ENCODE measurements around the gene ZNF723.
"Not testable (repeated sequence)": the region's sequence is repeated elsewhere in the genome, so short reads cannot be mapped to it uniquely, and the experiment has no call there.

Gene ZNF723

DNA sequence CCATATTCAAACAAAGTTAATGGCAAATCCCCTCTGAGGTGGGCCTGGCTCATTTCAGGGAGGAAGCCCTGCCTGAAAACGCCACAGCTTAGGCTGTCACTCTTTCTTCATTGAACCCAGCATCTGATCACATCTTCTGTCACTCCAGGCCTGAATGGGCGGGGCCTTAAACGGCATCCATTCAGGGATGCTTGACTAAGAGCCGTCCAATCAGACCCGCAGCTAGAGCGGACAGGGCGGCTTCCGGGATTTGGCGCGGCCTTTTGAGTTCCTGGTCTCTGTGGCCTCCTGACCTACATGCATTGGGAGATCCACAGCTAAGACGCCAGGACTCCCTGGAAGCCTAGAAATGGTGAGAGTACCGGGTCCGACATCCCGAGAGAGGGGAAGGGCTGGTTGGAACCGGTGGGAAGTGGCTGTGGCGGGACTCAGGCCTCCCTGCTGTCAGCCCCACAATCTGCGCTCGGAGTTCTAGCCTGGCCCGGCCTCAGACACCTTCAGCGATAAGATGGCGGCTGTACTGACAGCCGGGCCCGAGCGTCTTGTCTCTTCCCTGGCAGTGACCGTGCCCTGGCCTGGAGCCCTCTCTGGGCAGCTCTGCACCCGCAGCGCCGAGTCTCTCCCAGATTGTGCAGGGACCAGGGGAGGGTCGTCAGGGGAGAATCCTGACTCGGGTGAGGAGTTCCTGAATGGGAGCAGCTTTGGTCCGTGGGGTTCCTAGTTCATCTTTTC is at the start of gene ZNF723:
TSS of gene ZNF723 (plus strand) at position 261 of the 732 bp plus-strand sequence. CDS start at position 350, 89 bp downstream.
- Mint-ChIP-seq H3K27ac (no peak within 1 kb of the TSS), H3K4me1 (ENCODE audit: low read depth) (no peaks in the 10 kb centered on the region), H3K36me3 (ENCODE audit: low read depth) (no peaks in the 10 kb centered on the region), H3K9me3 (peaks cover 44% of the 10 kb centered on the region), H3K4me3 (no peak within 1 kb of the TSS), H3K27me3 (ENCODE audit: low read depth) (no peaks in the 10 kb centered on the region)
- no peak for DNase-seq (ENCODE audit: low spot score)

DNA sequence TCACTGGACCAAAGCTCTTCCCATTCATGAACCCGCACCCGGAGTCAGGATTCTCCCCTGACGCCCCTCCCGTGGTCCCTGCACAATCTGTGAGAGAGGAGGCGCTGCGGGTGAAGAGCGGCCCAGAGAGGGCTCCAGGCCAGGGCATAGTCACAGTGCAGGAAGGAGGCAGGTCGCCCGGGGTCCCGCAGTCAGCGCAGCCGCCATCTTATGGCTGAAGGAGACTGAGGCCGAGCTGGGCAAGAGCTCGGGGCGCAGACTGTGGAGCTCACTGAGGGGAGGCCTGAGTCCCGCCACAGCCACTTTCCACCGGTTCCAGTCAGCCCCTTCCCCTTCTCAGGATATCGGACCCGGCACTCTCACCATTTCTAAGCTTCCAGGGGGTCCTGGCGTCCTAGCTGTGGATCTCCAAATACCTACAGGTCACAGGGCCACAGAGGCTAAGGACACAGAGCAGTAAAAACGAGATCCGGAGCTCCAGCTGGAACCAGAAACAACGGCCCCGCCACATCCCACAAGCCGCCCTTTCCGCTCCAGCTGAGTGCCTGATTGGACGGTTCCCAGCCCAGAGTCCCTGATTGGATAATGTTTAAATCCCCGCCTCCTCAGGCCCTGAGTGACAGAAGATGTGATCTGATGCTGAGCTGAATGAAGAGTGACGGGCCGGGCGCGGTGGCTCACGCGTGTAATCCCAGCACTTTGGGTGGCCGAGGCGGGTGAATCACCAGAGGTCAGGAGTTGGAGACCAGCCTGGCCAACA is 48.3 kb upstream of the ZNF723 start, which contains the start of gene ZNF99:
TSS of gene ZNF99 (minus strand) at position 501 of the 760 bp plus-strand sequence. CDS start at position 366, 135 bp downstream.
- Mint-ChIP-seq H3K9me3 (peaks cover 36% of the 10 kb centered on the region), H3K27ac (no peak within 1 kb of the TSS), H3K36me3 (ENCODE audit: low read depth) (peaks cover 2% of the 10 kb centered on the region), H3K4me3 (no peak within 1 kb of the TSS), H3K4me1 (ENCODE audit: low read depth) (no peaks in the 10 kb centered on the region), H3K27me3 (ENCODE audit: low read depth) (no peaks in the 10 kb centered on the region)
- DNase-seq (ENCODE audit: low spot score): no peak

DNA sequence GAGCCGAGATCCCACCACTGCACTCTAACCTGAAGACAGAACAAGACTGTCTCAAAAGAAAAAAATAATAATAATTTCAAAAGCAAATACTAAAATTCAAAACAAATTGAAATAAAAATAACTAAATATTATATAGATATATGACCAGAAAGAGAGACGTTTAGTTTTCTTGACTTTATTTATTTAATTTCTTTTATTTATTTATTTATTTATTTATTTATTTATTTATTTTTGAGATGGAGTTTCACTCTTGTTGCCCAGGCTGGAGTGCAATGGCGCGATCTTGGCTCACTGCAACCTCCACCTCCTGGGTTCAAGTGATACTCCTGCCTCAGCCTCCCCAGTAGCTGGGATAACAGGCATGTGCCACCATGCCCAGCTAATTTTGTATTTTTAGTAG is 39.2 kb upstream of the ZNF723 start:
- not testable (repeated sequence) for H3K4me1 Mint-ChIP-seq (ENCODE audit: low read depth); H3K36me3 Mint-ChIP-seq (ENCODE audit: low read depth); H3K27ac Mint-ChIP-seq; H3K27me3 Mint-ChIP-seq (ENCODE audit: low read depth); DNase-seq (ENCODE audit: low spot score); H3K4me3 Mint-ChIP-seq
- H3K9me3 Mint-ChIP-seq: peaks cover 60% of the 10 kb centered on the region

DNA sequence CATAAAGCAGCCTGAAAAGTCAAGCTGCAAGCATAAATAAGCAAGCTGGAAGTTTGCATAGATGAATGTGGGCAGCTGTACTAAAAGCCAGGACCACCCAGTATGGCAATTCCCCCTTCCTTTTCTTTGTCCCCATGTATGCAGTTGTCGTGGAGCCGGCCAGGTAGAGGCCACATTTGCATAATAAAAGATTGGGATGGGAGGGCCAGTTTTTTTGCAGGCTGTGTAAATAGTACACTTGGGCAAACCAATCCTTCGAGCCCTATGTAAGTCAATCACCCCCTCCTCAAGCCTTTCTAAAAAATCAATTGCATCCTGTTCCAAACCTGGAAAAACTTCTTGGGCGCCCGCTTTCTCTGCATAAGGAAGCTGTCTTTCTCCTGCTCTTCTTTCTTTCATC is 35.1 kb upstream of the ZNF723 start:
- H3K9me3 Mint-ChIP-seq: peaks cover 62% of the 10 kb centered on the region
- no peaks in the 10 kb centered on the region for H3K27me3 Mint-ChIP-seq (ENCODE audit: low read depth)
- H3K4me3 Mint-ChIP-seq: no peak overlapping the region
- no peak overlapping the region for H3K27ac Mint-ChIP-seq
- H3K36me3 Mint-ChIP-seq (ENCODE audit: low read depth): peaks cover 4% of the 10 kb centered on the region
- no peaks in the 10 kb centered on the region for H3K4me1 Mint-ChIP-seq (ENCODE audit: low read depth)
- DNase-seq (ENCODE audit: low spot score): no peak

DNA sequence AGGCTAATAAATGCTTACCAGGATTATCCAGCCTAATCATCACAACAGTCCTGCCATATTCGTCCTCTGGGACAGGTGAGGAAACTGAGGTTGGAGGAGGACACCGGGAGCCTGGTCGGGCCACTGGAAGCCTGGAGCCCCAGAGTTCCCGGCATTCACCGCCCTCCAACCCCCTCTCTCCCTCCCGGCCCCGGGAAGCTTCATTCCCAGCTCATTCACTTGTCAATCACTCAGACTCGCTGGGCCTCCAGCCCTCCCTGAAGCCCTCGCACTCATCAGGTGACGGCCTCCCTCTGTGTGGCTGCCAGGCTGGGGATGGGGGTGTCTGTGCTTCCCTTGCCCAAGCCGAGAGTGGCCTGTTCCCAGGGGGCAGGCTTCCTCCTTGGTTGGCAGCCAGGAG is 25.7 kb upstream of the ZNF723 start:
- H3K36me3 Mint-ChIP-seq (ENCODE audit: low read depth): no peaks in the 10 kb centered on the region

DNA sequence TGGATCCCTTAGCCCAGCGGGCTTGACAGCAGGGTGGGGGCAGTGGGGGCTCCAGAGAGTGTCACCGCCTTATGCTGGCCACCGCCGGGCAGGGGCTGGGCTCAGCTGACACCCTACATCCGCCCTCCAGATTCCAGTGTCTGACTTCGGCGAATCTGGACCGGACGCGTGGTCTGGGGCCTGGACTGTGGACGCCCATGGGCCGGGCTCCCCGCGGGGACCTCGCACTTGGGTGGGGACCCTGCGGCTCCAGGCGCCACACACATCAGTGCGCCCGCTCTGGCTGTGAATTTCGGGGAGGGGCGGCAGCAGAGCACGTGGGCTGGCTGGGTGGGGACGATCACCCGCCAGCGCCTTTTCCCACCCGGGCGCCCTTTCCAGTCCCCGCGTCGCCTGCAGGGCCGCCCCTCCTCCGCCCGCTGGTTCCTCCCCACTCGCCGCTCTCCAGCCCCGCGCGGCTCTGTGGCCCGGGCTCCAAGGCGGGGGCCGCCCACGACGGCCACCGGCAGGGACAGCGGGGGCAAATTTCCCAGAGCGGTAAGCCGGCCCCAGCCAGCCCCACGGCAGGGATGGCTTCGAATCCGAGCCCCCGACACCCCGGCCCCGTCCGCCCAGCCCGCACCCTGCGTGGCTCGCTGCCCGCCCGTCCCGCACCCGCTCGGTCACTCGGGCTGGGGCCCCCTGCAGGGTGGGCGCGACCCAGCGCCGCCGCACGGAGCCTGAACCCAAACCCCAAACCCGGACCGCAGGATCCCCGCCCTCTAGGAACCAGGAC is 24.8 kb upstream of the ZNF723 start:
- no peaks in the 10 kb centered on the region for H3K27me3 Mint-ChIP-seq (ENCODE audit: low read depth)
- no peaks in the 10 kb centered on the region for H3K4me1 Mint-ChIP-seq (ENCODE audit: low read depth)
- H3K27ac Mint-ChIP-seq: no peak overlapping the region

More for the DNA sequence above, 25.7 kb upstream of the ZNF723 start:
- Mint-ChIP-seq H3K27me3 (ENCODE audit: low read depth) (no peaks in the 10 kb centered on the region), H3K4me3 (no peak overlapping the region), H3K9me3 (peaks cover 36% of the 10 kb centered on the region), H3K4me1 (ENCODE audit: low read depth) (no peaks in the 10 kb centered on the region), H3K27ac (no peak overlapping the region)
- no peak for DNase-seq (ENCODE audit: low spot score)

DNA sequence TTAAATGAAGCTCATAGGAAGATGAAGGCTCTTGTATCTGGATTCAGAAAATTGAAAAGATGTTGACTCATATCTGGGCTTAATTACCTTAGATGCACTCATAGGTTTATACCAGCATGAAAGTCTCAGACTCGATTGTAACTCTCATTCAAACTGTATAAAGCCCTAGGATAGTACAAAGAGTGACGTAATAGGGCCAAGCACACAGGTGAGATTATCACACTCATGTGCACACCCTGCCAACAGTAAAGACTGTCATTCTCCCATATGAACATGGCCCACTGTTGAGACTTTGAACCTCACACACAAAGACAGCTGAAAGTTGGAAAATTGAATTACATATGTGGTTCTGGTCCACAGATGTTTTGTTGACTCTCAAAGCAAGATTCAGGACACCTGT is 18.0 kb upstream of the ZNF723 start:
- H3K36me3 Mint-ChIP-seq (ENCODE audit: low read depth): no peaks in the 10 kb centered on the region
- H3K4me1 Mint-ChIP-seq (ENCODE audit: low read depth): no peaks in the 10 kb centered on the region
- no peak overlapping the region for H3K27ac Mint-ChIP-seq
- H3K27me3 Mint-ChIP-seq (ENCODE audit: low read depth): no peaks in the 10 kb centered on the region
- DNase-seq (ENCODE audit: low spot score): no peak
- H3K4me3 Mint-ChIP-seq: no peak overlapping the region
- peaks cover 82% of the 10 kb centered on the region for H3K9me3 Mint-ChIP-seq

More for the DNA sequence above, 24.8 kb upstream of the ZNF723 start:
- no peak for DNase-seq (ENCODE audit: low spot score)
- H3K4me3 Mint-ChIP-seq: no peak overlapping the region
- no peaks in the 10 kb centered on the region for H3K36me3 Mint-ChIP-seq (ENCODE audit: low read depth)
- H3K9me3 Mint-ChIP-seq: peaks cover 39% of the 10 kb centered on the region

DNA sequence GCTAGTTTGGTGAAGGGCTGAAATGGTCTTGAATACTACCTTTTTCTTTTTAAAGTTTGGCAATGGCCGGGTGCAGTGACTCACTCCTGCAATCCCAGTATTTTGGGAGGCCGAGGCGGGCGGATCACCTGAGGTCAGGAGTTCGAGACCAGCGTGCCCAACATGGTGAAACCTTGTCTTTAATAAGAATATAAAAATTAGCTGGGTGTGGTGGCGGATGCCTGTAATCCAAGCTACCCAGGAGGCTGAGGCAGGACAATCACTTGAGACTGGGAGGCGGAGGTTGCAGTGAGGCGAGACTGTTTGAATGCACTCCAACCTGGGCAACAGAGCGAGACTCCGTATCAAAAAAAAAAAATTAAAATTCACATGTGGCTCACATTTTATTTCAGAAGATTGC is 880 bp upstream of the ZNF723 start:
- H3K27ac Mint-ChIP-seq: no peak overlapping the region
- peaks cover 43% of the 10 kb centered on the region for H3K9me3 Mint-ChIP-seq
- no peak overlapping the region for H3K4me3 Mint-ChIP-seq
- H3K27me3 Mint-ChIP-seq (ENCODE audit: low read depth): no peaks in the 10 kb centered on the region
- DNase-seq (ENCODE audit: low spot score): no peak
- H3K36me3 Mint-ChIP-seq (ENCODE audit: low read depth): no peaks in the 10 kb centered on the region
- H3K4me1 Mint-ChIP-seq (ENCODE audit: low read depth): no peaks in the 10 kb centered on the region

DNA sequence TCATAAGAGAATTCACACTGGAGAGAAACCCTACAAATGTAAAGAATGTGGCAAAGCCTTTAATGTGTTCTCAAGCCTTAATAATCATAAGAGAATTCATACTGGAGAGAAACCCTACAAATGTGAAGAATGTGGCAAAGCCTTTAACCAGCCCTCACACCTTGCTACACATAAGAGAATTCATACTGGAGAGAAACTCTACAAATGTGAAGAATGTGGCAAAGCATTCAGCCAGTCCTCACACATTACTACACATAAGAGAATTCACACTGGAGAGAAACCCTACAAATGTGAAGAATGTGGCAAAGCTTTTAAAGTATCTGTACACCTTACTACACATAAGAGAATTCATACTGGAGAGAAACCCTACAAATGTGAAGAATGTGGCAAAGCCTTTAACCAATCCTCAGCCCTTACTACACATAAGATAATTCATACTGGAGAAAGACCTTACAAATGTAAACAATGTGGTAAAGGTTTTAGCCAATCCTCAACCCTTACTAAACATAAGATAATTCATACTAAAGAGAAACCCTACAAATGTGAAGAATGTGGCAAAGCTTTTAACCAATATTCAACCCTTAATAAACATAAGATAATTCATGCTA is 25.7 kb downstream of the ZNF723 start:
- DNase-seq (ENCODE audit: low spot score); H3K27me3 Mint-ChIP-seq (ENCODE audit: low read depth); H3K4me3 Mint-ChIP-seq; H3K4me1 Mint-ChIP-seq (ENCODE audit: low read depth); H3K36me3 Mint-ChIP-seq (ENCODE audit: low read depth); H3K27ac Mint-ChIP-seq: not testable (repeated sequence)
- peaks cover 43% of the 10 kb centered on the region for H3K9me3 Mint-ChIP-seq

DNA sequence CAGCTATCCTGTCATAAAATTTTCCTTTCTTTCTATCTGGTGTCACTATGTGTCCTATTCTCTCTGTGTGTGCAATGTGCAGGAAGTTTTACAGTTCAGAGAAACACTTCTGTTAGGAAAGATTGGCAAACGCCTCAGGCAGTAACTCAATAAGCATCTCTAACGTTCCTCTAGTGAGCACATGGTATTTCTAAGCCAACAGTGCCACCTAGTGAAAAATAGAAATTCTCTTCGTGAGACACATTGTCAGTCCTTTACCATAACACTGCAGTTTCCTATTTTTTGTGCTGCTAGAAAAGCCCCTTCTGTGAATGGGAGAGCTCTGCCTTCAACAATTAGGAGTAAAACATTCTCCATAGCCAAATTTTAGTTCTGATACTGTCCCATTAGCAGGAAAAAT is 50.7 kb downstream of the ZNF723 start:
- H3K27me3 Mint-ChIP-seq (ENCODE audit: low read depth): no peaks in the 10 kb centered on the region
- no peaks in the 10 kb centered on the region for H3K4me1 Mint-ChIP-seq (ENCODE audit: low read depth)
- H3K9me3 Mint-ChIP-seq: peaks cover 62% of the 10 kb centered on the region
- no peak overlapping the region for H3K27ac Mint-ChIP-seq
- DNase-seq (ENCODE audit: low spot score): no peak
- no peak overlapping the region for H3K4me3 Mint-ChIP-seq
- no peaks in the 10 kb centered on the region for H3K36me3 Mint-ChIP-seq (ENCODE audit: low read depth)

DNA sequence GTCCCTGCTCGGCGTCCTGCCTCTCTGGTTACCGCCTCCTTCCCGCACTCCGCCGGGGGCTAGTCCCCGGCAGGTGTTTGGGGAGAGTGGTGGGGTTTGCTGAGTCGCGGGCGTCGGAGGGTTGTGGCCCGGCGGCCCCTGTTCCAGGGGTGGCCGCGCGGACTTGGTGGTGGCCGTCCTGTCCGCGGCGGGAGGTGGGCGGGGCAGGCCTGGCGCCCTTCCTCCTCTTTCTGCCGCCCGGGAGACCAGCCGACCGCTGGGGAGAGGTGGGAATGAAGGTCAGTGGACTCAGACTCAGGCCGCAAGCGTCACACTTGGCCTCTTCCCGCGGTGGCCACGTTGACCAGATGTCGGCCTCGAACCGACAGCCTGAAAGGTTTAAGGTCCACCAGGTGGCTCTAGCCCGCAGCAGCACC is 61.8 kb downstream of the ZNF723 start:
- no peaks in the 10 kb centered on the region for H3K36me3 Mint-ChIP-seq (ENCODE audit: low read depth)
- no peak overlapping the region for H3K4me3 Mint-ChIP-seq
- H3K27ac Mint-ChIP-seq: no peak overlapping the region
- H3K27me3 Mint-ChIP-seq (ENCODE audit: low read depth): no peaks in the 10 kb centered on the region
- no peaks in the 10 kb centered on the region for H3K4me1 Mint-ChIP-seq (ENCODE audit: low read depth)
- no peak for DNase-seq (ENCODE audit: low spot score)
- H3K9me3 Mint-ChIP-seq: peaks cover 46% of the 10 kb centered on the region

DNA sequence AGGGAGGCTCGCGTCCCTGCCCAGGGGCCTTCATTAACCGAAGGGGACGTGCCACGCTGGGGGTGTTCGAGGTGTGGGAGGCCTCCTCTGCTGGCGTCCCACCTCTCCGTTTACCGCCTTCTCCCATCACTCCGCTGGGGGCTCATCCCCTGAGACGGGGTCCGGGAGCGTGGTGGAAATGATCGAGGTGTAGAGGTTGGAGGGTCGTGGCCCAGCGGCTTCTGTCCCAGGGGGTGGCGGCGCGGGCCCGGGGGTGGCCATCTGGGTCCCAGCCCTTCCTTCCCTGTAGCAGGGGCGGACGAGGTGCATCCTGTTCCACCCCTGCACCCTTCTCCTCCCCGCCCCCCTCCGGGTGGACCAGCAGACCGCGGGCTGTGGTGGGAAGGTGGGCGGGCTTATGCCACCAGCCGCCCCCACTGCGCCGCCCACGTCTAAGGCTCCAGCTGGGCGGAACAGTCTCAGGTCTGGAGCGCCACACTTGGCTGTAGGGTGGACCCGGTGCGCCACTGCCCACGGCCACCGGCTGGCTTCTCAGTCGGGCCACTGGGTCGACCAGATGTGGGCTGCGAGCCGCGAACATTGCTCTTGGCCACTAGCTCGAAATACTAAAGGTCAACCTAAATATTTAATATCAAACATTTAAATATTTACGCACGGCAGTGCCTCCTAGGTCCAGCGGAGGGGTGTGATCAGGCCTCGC is 69.5 kb downstream of the ZNF723 start:
- Mint-ChIP-seq H3K27ac (no peak overlapping the region), H3K4me3 (no peak overlapping the region), H3K36me3 (ENCODE audit: low read depth) (no peaks in the 10 kb centered on the region), H3K27me3 (ENCODE audit: low read depth) (no peaks in the 10 kb centered on the region), H3K9me3 (peaks cover 63% of the 10 kb centered on the region), H3K4me1 (ENCODE audit: low read depth) (no peaks in the 10 kb centered on the region)
- no peak for DNase-seq (ENCODE audit: low spot score)
